ENCODE measurements around the gene HOXD4. TPM values are rescaled to one million over a fixed set of nuclear protein-coding genes. Genes with fewer than 3 reads are reported as not detected.

Gene HOXD4
- 0.22 to 0.55 TPM (median 0.36 TPM) in 5 replicates for total RNA-seq (2022; extraction: Qiagen RNA extraction; ENCODE audit: low read depth)

GRCh38 chr2:176151442-176152287 is at the start of gene HOXD4:
HOXD4 (plus strand) TSS chr2:176151550; CDS start chr2:176151634, 84 bp downstream.

DNA sequence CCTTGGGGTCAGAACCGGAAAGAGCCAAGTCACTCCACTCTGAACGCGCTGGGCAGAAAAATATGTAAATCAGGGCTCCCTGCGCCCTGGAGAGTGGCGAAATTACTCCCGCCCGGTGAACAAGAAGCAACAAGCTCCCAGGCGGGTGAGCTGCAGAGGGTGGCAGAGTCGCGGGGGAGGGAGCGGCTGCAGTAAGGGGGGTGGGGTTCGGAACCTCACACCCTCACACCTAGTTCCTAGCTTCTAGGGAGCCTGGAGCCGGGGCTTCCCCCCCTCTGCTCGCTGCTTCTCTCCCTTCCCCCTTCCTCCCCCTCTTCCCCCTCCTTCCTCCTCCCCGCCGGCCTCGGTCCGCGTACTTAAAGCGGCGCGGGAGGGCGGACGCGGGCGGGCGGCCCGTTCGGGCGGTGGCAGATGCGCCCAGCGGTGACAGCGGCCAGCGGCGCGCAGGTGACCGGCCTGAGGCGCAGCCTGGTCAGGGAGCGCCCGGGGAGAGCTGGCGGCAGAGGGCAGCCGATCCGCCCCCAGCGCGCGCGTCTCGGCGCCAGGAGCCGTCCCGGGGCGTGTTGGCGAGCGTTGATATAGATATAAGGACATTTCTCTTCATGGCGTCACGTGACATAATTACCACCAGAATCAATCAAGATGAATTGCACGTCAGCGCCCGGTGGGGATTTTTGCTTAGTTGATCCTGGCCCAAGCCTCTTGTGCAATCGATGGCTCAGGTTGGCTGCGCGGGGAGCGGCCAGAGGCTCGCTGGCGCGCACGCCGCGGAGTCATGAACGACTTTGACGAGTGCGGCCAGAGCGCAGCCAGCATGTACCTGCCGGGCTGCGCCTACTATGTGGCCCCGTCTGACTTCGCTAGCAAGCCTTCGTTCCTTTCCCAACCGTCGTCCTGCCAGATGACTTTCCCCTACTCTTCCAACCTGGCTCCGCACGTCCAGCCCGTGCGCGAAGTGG is 44.5 kb upstream of the HOXD4 start, which contains the start of gene HOXD11:
HOXD11 (plus strand) TSS at position 700 of the 959 bp plus-strand sequence; CDS start at position 776, 76 bp downstream.

DNA sequence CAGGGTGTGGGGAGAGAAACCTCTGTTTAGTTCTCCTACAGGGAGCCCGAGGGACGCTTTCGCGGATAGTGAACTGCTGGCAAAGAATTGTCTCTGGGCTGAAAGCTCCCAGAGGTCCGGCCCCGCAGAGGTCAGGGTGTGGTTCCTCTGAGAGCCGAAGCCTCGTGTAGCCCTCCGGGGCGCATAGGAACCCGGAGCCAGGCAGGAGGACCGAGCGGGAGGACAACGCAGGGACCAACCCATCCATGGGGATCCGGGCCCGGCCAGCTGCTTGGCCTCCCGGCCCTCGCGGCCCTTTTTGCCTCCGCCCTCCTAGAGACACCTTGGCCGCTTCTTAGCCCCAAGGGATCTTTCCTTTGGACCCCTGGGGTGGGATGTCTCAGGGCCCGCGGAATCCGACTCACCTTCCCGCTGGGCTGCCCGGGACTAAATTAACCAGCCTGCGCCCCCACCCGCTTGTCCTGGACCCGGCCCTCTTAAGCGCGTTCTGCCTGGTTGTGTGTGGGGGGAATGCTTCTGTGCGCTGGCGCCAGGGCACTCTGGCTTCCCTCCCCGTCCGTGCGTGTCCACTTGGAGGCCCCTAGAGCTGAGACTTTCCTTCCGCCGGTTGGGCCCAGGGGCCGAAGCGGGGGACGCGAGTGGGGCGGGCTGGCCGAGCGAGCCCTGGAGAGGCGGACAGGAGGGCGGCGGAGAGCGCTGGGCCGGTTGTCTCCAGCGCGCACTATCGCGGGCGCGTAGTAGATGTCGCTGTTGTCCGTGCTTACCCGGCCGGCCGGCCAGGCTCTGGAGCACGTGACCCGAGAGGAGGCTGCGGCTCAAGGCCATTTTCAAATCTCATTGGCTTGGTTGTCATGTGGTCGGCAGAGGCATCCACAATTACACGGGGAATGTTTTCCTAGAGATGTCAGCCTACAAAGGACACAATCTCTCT is 35.2 kb upstream of the HOXD4 start, which contains the start of gene HOXD10:
HOXD10 (plus strand) TSS at position 896 of the 931 bp plus-strand sequence. CDS start 56 bp downstream, outside the sequence.

GRCh38 chr2:176122683-176123410 is 28.5 kb upstream of the HOXD4 start, which contains the start of gene HOXD9:
HOXD9 (plus strand) TSS chr2:176122719; CDS start chr2:176122769, 50 bp downstream.

GRCh38 chr2:176128982-176129796 is 22.2 kb upstream of the HOXD4 start, which contains the start of gene HOXD8:
HOXD8 (plus strand) TSS chr2:176129705; CDS start chr2:176130367, 662 bp downstream.

GRCh38 chr2:176156807-176157498 is 5.6 kb downstream of the HOXD4 start, which contains the start of gene HOXD3:
HOXD3 (plus strand) TSS chr2:176157307; CDS start chr2:176169115, 11,808 bp downstream.

GRCh38 chr2:176187899-176188773 is 36.8 kb downstream of the HOXD4 start, which contains the start of gene HOXD1:
HOXD1 (plus strand) TSS chr2:176188668; CDS start chr2:176188802, 134 bp downstream.

Other genes starting within 250 kb of the HOXD4 start
- 11.9 to 16.6 TPM (median 15.6 TPM) in 5 replicates for gene LNPK, start 149.3 kb upstream of the HOXD4 start, total RNA-seq (2022; extraction: Qiagen RNA extraction; ENCODE audit: low read depth)
- gene EVX2, start 67.6 kb upstream of the HOXD4 start, total RNA-seq (2022; extraction: Qiagen RNA extraction; ENCODE audit: low read depth): not detected in 5 replicates
- 0.22 to 0.32 TPM (median 0.24 TPM) in 5 replicates for gene HOXD13, start 58.8 kb upstream of the HOXD4 start, total RNA-seq (2022; extraction: Qiagen RNA extraction; ENCODE audit: low read depth)
- gene HOXD12, start 51.8 kb upstream of the HOXD4 start, total RNA-seq (2022; extraction: Qiagen RNA extraction; ENCODE audit: low read depth): not detected in 5 replicates
- 6.6 to 9.7 TPM (median 8.2 TPM) in 5 replicates for gene HOXD11, start 44.3 kb upstream of the HOXD4 start, total RNA-seq (2022; extraction: Qiagen RNA extraction; ENCODE audit: low read depth)
- 5.7 to 8.5 TPM (median 7.4 TPM) in 5 replicates for gene HOXD10, start 34.8 kb upstream of the HOXD4 start, total RNA-seq (2022; extraction: Qiagen RNA extraction; ENCODE audit: low read depth)
- gene HOXD9, start 28.8 kb upstream of the HOXD4 start, total RNA-seq (2022; extraction: Qiagen RNA extraction; ENCODE audit: low read depth): 0.99 to 2.1 TPM (median 1.3 TPM) in 5 replicates
- 4.8 to 5.9 TPM (median 5.5 TPM) in 5 replicates for gene HOXD8, start 21.8 kb upstream of the HOXD4 start, total RNA-seq (2022; extraction: Qiagen RNA extraction; ENCODE audit: low read depth)
- 0.15 to 0.18 TPM (median 0.16 TPM) in 4 of 5 replicates, not detected in the other for gene HOXD3, start 5.8 kb downstream of the HOXD4 start, total RNA-seq (2022; extraction: Qiagen RNA extraction; ENCODE audit: low read depth)
- gene HOXD1, start 37.1 kb downstream of the HOXD4 start, total RNA-seq (2022; extraction: Qiagen RNA extraction; ENCODE audit: low read depth): 0.12 to 0.28 TPM (median 0.26 TPM) in 5 replicates
- 43.0 to 45.9 TPM (median 45.1 TPM) in 5 replicates for gene MTX2, start 117.9 kb downstream of the HOXD4 start, total RNA-seq (2022; extraction: Qiagen RNA extraction; ENCODE audit: low read depth)